ENCODE measurements around the gene CHRM3.

DNA sequence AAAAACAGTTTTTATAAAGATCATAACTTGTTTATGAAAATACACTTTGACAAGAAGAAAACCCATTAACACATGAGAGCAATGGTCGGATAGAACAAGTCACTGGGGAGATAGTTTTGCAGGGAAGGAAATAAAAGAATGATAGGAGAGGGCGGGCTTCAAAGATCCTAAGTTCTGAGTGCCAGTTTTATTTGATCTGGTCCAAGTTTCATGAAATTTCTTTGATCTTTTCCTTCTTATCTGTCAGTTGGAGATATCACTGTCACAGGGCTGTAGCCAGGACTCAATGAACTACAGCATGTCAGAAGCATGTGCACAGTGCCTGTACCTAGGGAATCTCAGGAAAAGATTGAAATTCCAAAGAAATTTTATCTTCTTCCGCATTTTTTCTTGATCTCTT lies 36.5 kb downstream of the CHRM3 start:
- TF ChIP-seq, protein P1, sequence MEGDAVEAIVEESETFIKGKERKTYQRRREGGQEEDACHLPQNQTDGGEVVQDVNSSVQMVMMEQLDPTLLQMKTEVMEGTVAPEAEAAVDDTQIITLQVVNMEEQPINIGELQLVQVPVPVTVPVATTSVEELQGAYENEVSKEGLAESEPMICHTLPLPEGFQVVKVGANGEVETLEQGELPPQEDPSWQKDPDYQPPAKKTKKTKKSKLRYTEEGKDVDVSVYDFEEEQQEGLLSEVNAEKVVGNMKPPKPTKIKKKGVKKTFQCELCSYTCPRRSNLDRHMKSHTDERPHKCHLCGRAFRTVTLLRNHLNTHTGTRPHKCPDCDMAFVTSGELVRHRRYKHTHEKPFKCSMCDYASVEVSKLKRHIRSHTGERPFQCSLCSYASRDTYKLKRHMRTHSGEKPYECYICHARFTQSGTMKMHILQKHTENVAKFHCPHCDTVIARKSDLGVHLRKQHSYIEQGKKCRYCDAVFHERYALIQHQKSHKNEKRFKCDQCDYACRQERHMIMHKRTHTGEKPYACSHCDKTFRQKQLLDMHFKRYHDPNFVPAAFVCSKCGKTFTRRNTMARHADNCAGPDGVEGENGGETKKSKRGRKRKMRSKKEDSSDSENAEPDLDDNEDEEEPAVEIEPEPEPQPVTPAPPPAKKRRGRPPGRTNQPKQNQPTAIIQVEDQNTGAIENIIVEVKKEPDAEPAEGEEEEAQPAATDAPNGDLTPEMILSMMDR (IDR thresholded peaks at IDR 0.05) = no peak
- TF ChIP-seq POLR2A (IDR thresholded peaks at IDR 0.05) = no peak

Data from esophagus squamous epithelium (tissue), 4 donors.